H1 (cell line): ENCODE results near the gene CEP83. TPM values are rescaled to one million over a fixed set of nuclear protein-coding genes. Genes with fewer than 3 reads are reported as not detected.

Experiments
- CTCF ChIA-PET: fragments of 300-600 bp; sonication (Branson Sonifier 250); formaldehyde crosslinking; loops from one replicate; lab custom pipeline; 2021; ENCODE audit not compliant: partially characterized antibody; lab: Charles Lee
- POLR2A ChIA-PET: fragments of 300-600 bp; sonication (Branson Sonifier 250); formaldehyde crosslinking; loops from one replicate; lab custom pipeline; 2021; ENCODE audit warnings: inconsistent platforms; ENCODE audit not compliant: partially characterized antibody; lab: Charles Lee
- DNase-seq, 2 experiments: peaks; one replicate each; pipeline versions ENCODE4 v3.0.0 to v3.0.0-alpha.2; 2010 to 2022; ENCODE audit warnings: low spot score in 2 of 2, low read depth in 1 of 2, mixed read lengths in 1 of 2
- FAIRE-seq: peaks from 2 replicates; lab custom pipeline; 2011; peaks lifted over from hg19 to GRCh38; lab: Jason Lieb, UNC
- H2AFZ ChIP-seq: 2 replicates; pipeline ENCODE4 v1.8.1; 2012; ENCODE audit warnings: low read length, inconsistent platforms
- H2AK5ac ChIP-seq: 2 replicates; pipeline ENCODE4 v1.6.1; 2013; ENCODE audit warnings: low read depth, low read length
- H2BK120ac ChIP-seq: replicated peaks from 2 replicates; pipeline ENCODE3; 2013; ENCODE audit warnings: low read depth, low read length, inconsistent platforms
- H2BK12ac ChIP-seq: 2 replicates; pipeline ENCODE4 v1.6.1; 2013; ENCODE audit warnings: low read depth, low read length
- H2BK15ac ChIP-seq: 2 replicates; pipeline ENCODE4 v1.6.1; 2013; ENCODE audit warnings: low read length
- H2BK20ac ChIP-seq: 2 replicates; pipeline ENCODE4 v1.6.1; 2013; ENCODE audit warnings: low read length
- H2BK5ac ChIP-seq: 2 replicates; pipeline ENCODE4 v1.6.1; 2013; ENCODE audit warnings: low read depth, low read length
- H3K14ac ChIP-seq: 2 replicates; pipeline ENCODE4 v1.6.1; 2013; ENCODE audit warnings: inconsistent platforms; ENCODE audit not compliant: insufficient read length
- H3K18ac ChIP-seq: 2 replicates; pipeline ENCODE4 v1.6.1; 2013; ENCODE audit warnings: low read length; ENCODE audit errors: extremely low read depth
- H3K23ac ChIP-seq: 2 replicates; pipeline ENCODE4 v1.6.1; 2013; ENCODE audit warnings: inconsistent platforms; ENCODE audit not compliant: insufficient read length
- H3K23me2 ChIP-seq: 2 replicates; pipeline ENCODE4 v1.6.1; 2013; ENCODE audit warnings: low read depth, low read length
- H3K27ac ChIP-seq: 2 replicates; pipeline ENCODE4 v1.6.1; 2011; ENCODE audit warnings: low read depth, low read length, inconsistent platforms
- H3K27me3 ChIP-seq, 4 experiments: replicated peaks in 1 of 4; 1 replicate in 1 of 4; 2 replicates in 3 of 4; pipeline versions ENCODE4 v1.6.1 to v1.8.1; 2011 to 2013; ENCODE audit warnings: low read length in 3 of 4, mild to moderate bottlenecking in 3 of 4, inconsistent platforms in 2 of 4, mixed read lengths in 2 of 4, moderate library complexity in 1 of 4; ENCODE audit not compliant: control insufficient read depth in 3 of 4, insufficient read depth in 3 of 4; ENCODE audit errors: extremely low read depth in 1 of 4
- H3K36me3 ChIP-seq, 4 experiments: 2 replicates each; pipeline versions ENCODE4 v1.6.1 to v1.8.1; 2011 to 2013; ENCODE audit warnings: mild to moderate bottlenecking in 4 of 4, low read length in 3 of 4, moderate library complexity in 2 of 4, control low read depth in 1 of 4, inconsistent platforms in 1 of 4; ENCODE audit not compliant: insufficient read depth in 4 of 4, control insufficient read depth in 2 of 4
- H3K4ac ChIP-seq: replicated peaks from 2 replicates; pipeline ENCODE3; 2013; ENCODE audit warnings: low read length, low read depth, mixed read lengths, inconsistent platforms; ENCODE audit not compliant: insufficient read length
- H3K4me1 ChIP-seq, 4 experiments: replicated peaks in 1 of 4; 1 replicate in 1 of 4; 2 replicates in 3 of 4; pipeline versions ENCODE4 v1.6.1 to v1.8.1; 2011 to 2013; ENCODE audit warnings: low read length in 3 of 4, inconsistent platforms in 2 of 4, mixed read lengths in 1 of 4; ENCODE audit not compliant: insufficient read depth in 4 of 4, control insufficient read depth in 3 of 4
- H3K4me2 ChIP-seq, 2 experiments: 2 replicates each; pipeline versions ENCODE4 v1.6.1 to v1.8.1; 2011 to 2013; ENCODE audit warnings: low read depth in 2 of 2, low read length in 2 of 2, control low read depth in 1 of 2, inconsistent platforms in 1 of 2, mild to moderate bottlenecking in 1 of 2; ENCODE audit not compliant: insufficient read depth in 1 of 2
- H3K4me3 ChIP-seq, 4 experiments: fragments of 200-600, 300-600 bp in 1 of 4; sonication (generic), shearing (Covaris generic), sonication (Bioruptor Twin) in 1 of 4; 2 replicates each; pipeline versions ENCODE4 v1.5.1 to v1.8.1; 2011 to 2016; ENCODE audit warnings: low read length in 4 of 4, low read depth in 3 of 4, control low read depth in 2 of 4, inconsistent platforms in 2 of 4, mild to moderate bottlenecking in 2 of 4, mixed read lengths in 1 of 4, moderate library complexity in 1 of 4; ENCODE audit not compliant: insufficient read depth in 2 of 4; ENCODE audit errors: extremely low read depth in 1 of 4
- H3K56ac ChIP-seq: replicated peaks from 2 replicates; pipeline ENCODE3; 2013; ENCODE audit warnings: low read depth, mild to moderate bottlenecking, mixed read lengths, low read length, inconsistent platforms; ENCODE audit not compliant: insufficient read length
- H3K79me1 ChIP-seq: 2 replicates; pipeline ENCODE4 v1.6.1; 2013; ENCODE audit warnings: low read depth, low read length, control low read depth
- H3K79me2 ChIP-seq, 2 experiments: 2 replicates each; pipeline versions ENCODE4 v1.6.1 to v1.8.1; 2012 to 2013; ENCODE audit warnings: low read length in 2 of 2, mild to moderate bottlenecking in 2 of 2, inconsistent platforms in 1 of 2; ENCODE audit not compliant: insufficient read depth in 2 of 2, control insufficient read depth in 1 of 2
- H3K9ac ChIP-seq, 4 experiments: replicated peaks in 1 of 4; 1 replicate in 1 of 4; 2 replicates in 3 of 4; pipeline versions ENCODE4 v1.6.1 to v1.8.1; 2011 to 2013; ENCODE audit warnings: low read depth in 3 of 4, low read length in 3 of 4, control low read depth in 2 of 4, mild to moderate bottlenecking in 2 of 4, moderate library complexity in 2 of 4, inconsistent platforms in 1 of 4; ENCODE audit errors: extremely low read depth in 1 of 4
- H3K9me3 ChIP-seq, 2 experiments: 2 replicates each; pipeline versions ENCODE4 v1.6.1 to v1.8.1; 2012 to 2013; ENCODE audit warnings: mild to moderate bottlenecking in 2 of 2, moderate library complexity in 2 of 2, control low read depth in 1 of 2, inconsistent platforms in 1 of 2, low read depth in 1 of 2, low read length in 1 of 2, mixed read lengths in 1 of 2; ENCODE audit not compliant: insufficient read depth in 2 of 2
- H4K20me1 ChIP-seq, 2 experiments: replicated peaks in 1 of 2; 2 replicates each; pipeline versions ENCODE3 to v1.8.1; 2011 to 2013; ENCODE audit warnings: inconsistent platforms in 2 of 2, low read length in 2 of 2, mild to moderate bottlenecking in 1 of 2; ENCODE audit not compliant: insufficient read depth in 2 of 2, control insufficient read depth in 1 of 2
- H4K5ac ChIP-seq: 2 replicates; pipeline ENCODE4 v1.6.1; 2013; ENCODE audit warnings: low read length, low read depth, mixed read lengths, inconsistent platforms; ENCODE audit not compliant: insufficient read length
- H4K8ac ChIP-seq: 2 replicates; pipeline ENCODE4 v1.8.0; 2013; ENCODE audit warnings: mild to moderate bottlenecking, moderate library complexity, low read length, inconsistent platforms; ENCODE audit not compliant: insufficient read depth; ENCODE audit errors: extremely low read depth
- H4K91ac ChIP-seq: replicated peaks from 2 replicates; pipeline ENCODE3; 2013; ENCODE audit warnings: low read length, mixed read lengths, inconsistent platforms; ENCODE audit not compliant: insufficient read length
- ATF3 ChIP-seq: IDR thresholded peaks from 2 replicates; pipeline ENCODE4 v1.6.1; 2011; ENCODE audit warnings: low read depth, mild to moderate bottlenecking, low read length; ENCODE audit not compliant: insufficient read depth
- BRCA1 ChIP-seq: IDR thresholded peaks from 2 replicates; pipeline ENCODE4 v1.6.1; 2012; ENCODE audit warnings: low read depth, low read length, improper control_type of control experiment
- CBX5 ChIP-seq: fragments of 300-800, 300-1000 bp; sonication (generic); IDR thresholded peaks from 2 replicates; pipeline ENCODE4 v1.7.1; 2016; ENCODE audit warnings: antibody characterized with exemption, low read length, low read depth
- EGR1 ChIP-seq: IDR thresholded peaks from 2 replicates; pipeline ENCODE4 v1.6.1; 2011; ENCODE audit warnings: low read depth, low read length, borderline replicate concordance
- EP300 ChIP-seq, 2 experiments: IDR thresholded peaks; 1 replicate in 1 of 2; 2 replicates in 1 of 2; pipeline ENCODE4 v1.6.1; 2011 to 2012; ENCODE audit warnings: low read depth in 2 of 2, low read length in 2 of 2, mild to moderate bottlenecking in 2 of 2, borderline replicate concordance in 1 of 2, inconsistent platforms in 1 of 2, moderate library complexity in 1 of 2
- JUN ChIP-seq: IDR thresholded peaks from 2 replicates; pipeline ENCODE4 v1.6.1; 2011; ENCODE audit warnings: low read depth, mild to moderate bottlenecking, improper control_type of control experiment, low read length
- KDM1A ChIP-seq: fragments of 200-600, 300-600 bp; sonication (generic); IDR thresholded peaks from 2 replicates; pipeline ENCODE4 v1.7.1; 2016; ENCODE audit warnings: mild to moderate bottlenecking, low read length, borderline replicate concordance
- MAFK ChIP-seq: IDR thresholded peaks from 2 replicates; pipeline ENCODE4 v1.6.1; 2012; ENCODE audit warnings: low read depth, mild to moderate bottlenecking, improper control_type of control experiment, low read length
- MAX ChIP-seq: IDR thresholded peaks from 2 replicates; pipeline ENCODE4 v1.6.1; 2012; ENCODE audit warnings: inconsistent platforms
- POLR2A ChIP-seq, 2 experiments: IDR thresholded peaks; 1 replicate in 1 of 2; 2 replicates in 1 of 2; pipeline ENCODE4 v1.6.1; 2011; ENCODE audit warnings: low read depth in 2 of 2, low read length in 2 of 2, mild to moderate bottlenecking in 2 of 2; ENCODE audit errors: control extremely low read depth in 1 of 2
- POU5F1 ChIP-seq: IDR thresholded peaks from 2 replicates; pipeline ENCODE4 v1.6.1; 2011; ENCODE audit warnings: low read depth, mild to moderate bottlenecking, low read length, moderate library complexity
- SP2 ChIP-seq: IDR thresholded peaks from 2 replicates; pipeline ENCODE4 v1.6.1; 2012; ENCODE audit warnings: mild to moderate bottlenecking, low read length, inconsistent platforms
- SUZ12 ChIP-seq: fragments of 200-600 bp; sonication (generic); IDR thresholded peaks from 2 replicates; pipeline ENCODE4 v1.6.1; 2012; ENCODE audit warnings: mild to moderate bottlenecking, inconsistent platforms, low read length, moderate library complexity, mixed read lengths
- TAF1 ChIP-seq: IDR thresholded peaks from 2 replicates; pipeline ENCODE4 v1.6.1; 2011; ENCODE audit warnings: mild to moderate bottlenecking, low read depth, low read length
- YY1 ChIP-seq: IDR thresholded peaks from 2 replicates; pipeline ENCODE4 v1.6.1; 2011; ENCODE audit warnings: low read depth, mild to moderate bottlenecking, low read length
- WGBS, 2 experiments: shearing (Covaris generic) in 1 of 2; methylation state at CpG; one replicate each; pipeline versions ENCODE4 v1.1.6 to v1.1.7; 2013 to 2015; ENCODE audit warnings: low lambda C conversion rate in 2 of 2, mixed read lengths in 2 of 2, inconsistent platforms in 1 of 2, low coverage in 1 of 2, missing lambda C conversion rate in 1 of 2; ENCODE audit not compliant: insufficient replicate concordance in 2 of 2, insufficient coverage in 1 of 2, insufficient read length in 1 of 2; ENCODE audit errors: extremely low coverage in 1 of 2, missing lambda C conversion rate in 1 of 2; 5-methylcytosine and 5-hydroxymethylcytosine counted together
- polyA plus RNA-seq, 7 experiments: library from polyadenylated mRNA; depleted of rRNA in 3 of 7; stranded (reverse) in 5 of 7; unstranded in 2 of 7; fragments of >200 nt in 5 of 7; fragments of 200-250 nt in 2 of 7; gene quantifications; 1 replicate in 5 of 7; 2 replicates in 1 of 7; 4 replicates in 1 of 7; pipeline versions ENCODE4 v1.2.1 to v1.2.3, GENCODE V29; 2011 to 2013; ENCODE audit warnings: missing spikeins in 2 of 7, mixed read lengths in 2 of 7
- total RNA-seq: library from RNA; stranded (reverse); fragmentation: NEBNext Ultra II Directional; extraction: Animal tissue kit (Norgen Biotek cat#: 25700); gene quantifications from 2 replicates; pipeline ENCODE4 v1.2.1, GENCODE V29; 2021

Gene CEP83
- total and polyA plus RNA-seq, 2 of the 8 experiments (the other 6 are each of a cell fraction or from before 2014, with no cell fraction given) = 6.0 to 25.8 TPM

- peaks cover 10 to 21% (median 15%) of the 10 kb centered on the region in 4 experiments for H3K4me1 ChIP-seq
- TF ChIP-seq BRCA1 = no peak
- no peak for TF ChIP-seq EP300 (IDR thresholded peaks at IDR 0.05; ENCODE audit: borderline replicate concordance in 1 of 2, low read depth in 2 of 2, low read length in 2 of 2)
- TF ChIP-seq POLR2A (IDR thresholded peaks at IDR 0.05; ENCODE audit: control extremely low read depth in 1 of 2, low read depth in 2 of 2, low read length in 2 of 2) = no peak
- TF ChIP-seq YY1 = no peak
- no peak for TF ChIP-seq EGR1
- no peak for TF ChIP-seq KDM1A
- no peak for TF ChIP-seq MAX
- no peak for TF ChIP-seq SUZ12
- TF ChIP-seq POU5F1 = no peak
- TF ChIP-seq MAFK = no peak
- TF ChIP-seq JUN = no peak
- TF ChIP-seq ATF3 = no peak
- no peak for TF ChIP-seq CBX5
- TF ChIP-seq TAF1 = no peak
- no peak for TF ChIP-seq SP2
These were observed 192.2 kb downstream of the CEP83 start for GRCh38 chr12:94267537-94267872.

More at GRCh38 chr12:94267537-94267872, 192.2 kb downstream of the CEP83 start:
- 90% methylated on average over 3 of the region's 3 CpGs; no CpG with 5 or more reads in 1 of the 2 experiments for WGBS, 2 experiments
- Histone ChIP-seq H2BK5ac (no peak overlapping the region), H4K91ac (no peak overlapping the region), H3K79me2 (no peaks in the 10 kb centered on the region), H3K27ac (no peak overlapping the region), H3K9me3 (no peaks in the 10 kb centered on the region), H3K4me2 (no peak overlapping the region), H3K27me3 (peaks cover 0 to 3% (median 2%) of the 10 kb centered on the region in 4 experiments; a peak in 2 of 7 replicates), H3K23ac (no peak overlapping the region), H3K14ac (no peak overlapping the region), H4K5ac (no peak overlapping the region), H3K36me3 (no peaks in the 10 kb centered on the region), H3K23me2 (no peaks in the 10 kb centered on the region), H2AK5ac (no peak overlapping the region), H2BK12ac (peak overlapping the region; percentile 77; the same call in 1 of the 2 replicates), H3K4ac (no peak overlapping the region), H2BK120ac (no peak overlapping the region), H4K20me1 (no peaks in the 10 kb centered on the region), H2AFZ (no peak overlapping the region), H4K8ac (no peak overlapping the region), H3K18ac (no peak overlapping the region), H3K79me1 (no peaks in the 10 kb centered on the region), H3K4me3 (no peak overlapping the region), H2BK15ac (no peak overlapping the region), H3K9ac (no peak overlapping the region), H2BK20ac (no peak overlapping the region), H3K56ac (no peak overlapping the region)
- ChIA-PET POLR2A (no interaction called here), CTCF (no interaction called here)
- DNase-seq = no peak
- no peak for FAIRE-seq
